IPS-18a (cell line): ENCODE measurements around the gene XRCC5.
"Not testable (repeated sequence)": the region's sequence is repeated elsewhere in the genome, so short reads cannot be mapped to it uniquely, and the experiment has no call there.

ENCODE experiments used
- H3K27ac ChIP-seq: one replicate; pipeline ENCODE4 v1.5.1; 2013; ENCODE audit warnings: low read length
- H3K27me3 ChIP-seq: one replicate; pipeline ENCODE4 v1.6.1; 2013; ENCODE audit warnings: mild to moderate bottlenecking, low read length; ENCODE audit not compliant: control insufficient read depth, insufficient read depth
- H3K36me3 ChIP-seq: one replicate; pipeline ENCODE4 v1.6.1; 2013; ENCODE audit warnings: low read depth, low read length; ENCODE audit not compliant: control insufficient read depth
- H3K4me1 ChIP-seq: one replicate; pipeline ENCODE4 v1.6.1; 2013; ENCODE audit warnings: low read depth, low read length; ENCODE audit not compliant: control insufficient read depth
- H3K4me3 ChIP-seq: one replicate; pipeline ENCODE4 v1.5.1; 2013; ENCODE audit warnings: low read length
- H3K9ac ChIP-seq: one replicate; pipeline ENCODE4 v1.6.1; 2013; ENCODE audit warnings: mild to moderate bottlenecking, low read length, moderate library complexity
- H3K9me3 ChIP-seq: one replicate; pipeline ENCODE4 v1.6.1; 2013; ENCODE audit warnings: low read depth, low read length; ENCODE audit not compliant: control insufficient read depth

XRCC5 gene

DNA sequence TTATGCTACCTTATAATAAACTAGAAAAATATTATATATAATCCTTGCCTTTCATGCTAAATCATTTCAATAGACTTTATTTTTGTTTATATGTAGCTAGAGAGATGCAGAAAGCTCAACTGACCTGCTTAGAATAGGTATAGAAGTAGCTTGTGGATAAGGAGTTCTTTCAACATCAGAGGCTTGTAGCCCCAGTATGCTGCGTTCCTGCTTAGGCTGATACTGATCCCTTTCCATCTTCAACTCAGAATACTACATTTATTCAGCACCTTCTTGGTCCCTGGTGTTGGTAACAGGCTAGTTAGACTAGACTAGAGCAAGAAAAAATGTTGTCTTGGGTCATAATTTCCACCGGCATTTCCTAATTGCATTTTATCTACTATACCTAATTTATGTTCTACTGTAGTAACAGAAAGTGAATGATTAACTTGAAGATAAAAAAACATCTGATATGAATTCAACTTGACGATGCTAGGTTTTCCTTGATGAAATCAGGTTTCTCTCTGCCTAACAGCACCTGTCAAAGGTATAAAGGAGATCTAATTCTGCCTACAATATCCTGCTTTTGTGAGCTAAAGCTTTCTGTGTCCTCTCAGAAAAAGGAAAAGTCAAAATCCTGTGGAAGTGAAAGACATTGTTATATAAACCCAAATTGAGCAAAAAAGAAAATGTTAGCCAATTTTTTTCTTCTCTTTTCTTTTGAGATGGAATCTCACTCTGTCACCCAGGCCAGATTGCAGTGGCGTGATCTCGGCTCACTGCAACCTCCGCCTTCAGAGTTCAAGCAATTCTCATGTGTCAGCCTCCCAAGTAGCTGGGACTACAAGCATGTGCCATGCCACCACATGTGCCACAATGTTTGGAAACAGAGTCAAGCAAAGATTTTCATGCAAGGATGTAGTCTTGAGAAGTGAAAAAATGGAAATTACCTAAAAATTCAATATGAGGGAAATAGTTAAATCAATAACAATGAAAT lies 33.4 kb upstream of the XRCC5 start:
- H3K36me3 ChIP-seq: no peaks in the 10 kb centered on the region
- H3K4me1 ChIP-seq: no peaks in the 10 kb centered on the region
- no peak overlapping the region for H3K9ac ChIP-seq
- H3K27ac ChIP-seq: no peak overlapping the region
- H3K27me3 ChIP-seq: no peaks in the 10 kb centered on the region
- H3K4me3 ChIP-seq: no peak overlapping the region
- H3K9me3 ChIP-seq: no peaks in the 10 kb centered on the region

DNA sequence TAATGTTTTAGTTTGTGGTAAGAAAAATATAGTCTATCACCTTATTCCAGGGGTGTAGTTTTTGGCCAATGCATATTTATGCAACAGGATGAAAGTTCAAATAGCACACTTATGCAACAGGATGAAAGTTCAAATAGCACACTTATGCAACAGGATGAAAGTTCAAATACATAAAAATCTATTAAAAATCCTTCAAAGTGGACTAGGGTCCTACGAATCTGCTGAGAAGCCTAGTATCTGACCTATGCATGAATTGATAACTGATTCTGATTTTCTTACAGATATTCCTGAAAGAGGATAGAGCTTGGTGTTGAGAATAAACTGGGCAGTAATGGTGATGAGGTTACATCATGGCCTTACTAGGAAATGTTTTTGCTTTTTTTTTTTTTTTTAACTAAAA lies 30.4 kb upstream of the XRCC5 start:
- no peaks in the 10 kb centered on the region for H3K36me3 ChIP-seq
- no peak overlapping the region for H3K27ac ChIP-seq
- H3K9ac ChIP-seq: no peak overlapping the region
- no peaks in the 10 kb centered on the region for H3K27me3 ChIP-seq
- peaks cover 15% of the 10 kb centered on the region for H3K4me1 ChIP-seq
- H3K4me3 ChIP-seq: no peak overlapping the region
- no peaks in the 10 kb centered on the region for H3K9me3 ChIP-seq

DNA sequence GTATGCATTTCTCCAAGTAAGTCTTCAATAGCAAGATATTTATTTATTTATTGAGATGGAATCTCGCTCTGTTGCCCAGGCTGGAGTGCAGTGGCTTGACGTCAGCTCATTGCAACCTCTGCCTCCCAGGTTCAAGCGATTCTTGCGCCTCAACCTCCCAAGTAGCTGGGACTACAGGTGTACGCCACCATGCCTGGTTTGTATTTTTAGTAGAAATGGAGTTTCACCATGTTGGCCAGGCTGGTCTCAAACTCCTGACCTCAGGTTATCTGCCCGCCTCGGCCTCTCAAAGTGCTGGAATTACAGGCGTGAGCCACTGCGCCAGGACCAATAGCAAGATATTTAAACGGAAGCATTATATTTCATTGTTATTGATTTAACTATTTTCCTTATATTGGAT lies 29.1 kb upstream of the XRCC5 start:
- H3K27me3 ChIP-seq, H3K4me3 ChIP-seq, H3K9ac ChIP-seq, H3K27ac ChIP-seq, H3K9me3 ChIP-seq, H3K36me3 ChIP-seq: not testable (repeated sequence)
- H3K4me1 ChIP-seq: peaks cover 24% of the 10 kb centered on the region

DNA sequence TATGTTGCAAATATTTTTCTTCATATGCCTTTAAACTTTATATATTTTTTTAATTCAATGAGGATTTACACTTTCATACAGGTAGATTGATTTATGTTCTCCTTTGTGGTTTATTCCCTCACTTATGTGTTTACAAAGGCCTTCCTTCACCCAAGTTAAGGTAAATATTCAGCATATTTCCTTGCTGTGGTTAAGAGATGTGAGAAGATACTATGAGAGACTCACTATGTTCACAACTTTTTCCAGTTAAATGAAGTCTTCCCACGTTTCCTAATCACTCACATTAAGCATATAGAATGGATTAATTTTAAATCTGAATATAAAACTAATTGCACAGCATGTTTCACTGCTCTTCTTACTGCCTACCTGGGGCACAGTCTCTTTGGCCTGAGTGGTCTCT lies 28.1 kb upstream of the XRCC5 start:
- H3K36me3 ChIP-seq: no peaks in the 10 kb centered on the region
- H3K27me3 ChIP-seq: no peaks in the 10 kb centered on the region
- peak overlapping the region; percentile 81 for H3K4me3 ChIP-seq
- H3K27ac ChIP-seq: no peak overlapping the region
- no peaks in the 10 kb centered on the region for H3K9me3 ChIP-seq
- H3K9ac ChIP-seq: peak overlapping the region; percentile 78
- H3K4me1 ChIP-seq: peaks cover 24% of the 10 kb centered on the region

DNA sequence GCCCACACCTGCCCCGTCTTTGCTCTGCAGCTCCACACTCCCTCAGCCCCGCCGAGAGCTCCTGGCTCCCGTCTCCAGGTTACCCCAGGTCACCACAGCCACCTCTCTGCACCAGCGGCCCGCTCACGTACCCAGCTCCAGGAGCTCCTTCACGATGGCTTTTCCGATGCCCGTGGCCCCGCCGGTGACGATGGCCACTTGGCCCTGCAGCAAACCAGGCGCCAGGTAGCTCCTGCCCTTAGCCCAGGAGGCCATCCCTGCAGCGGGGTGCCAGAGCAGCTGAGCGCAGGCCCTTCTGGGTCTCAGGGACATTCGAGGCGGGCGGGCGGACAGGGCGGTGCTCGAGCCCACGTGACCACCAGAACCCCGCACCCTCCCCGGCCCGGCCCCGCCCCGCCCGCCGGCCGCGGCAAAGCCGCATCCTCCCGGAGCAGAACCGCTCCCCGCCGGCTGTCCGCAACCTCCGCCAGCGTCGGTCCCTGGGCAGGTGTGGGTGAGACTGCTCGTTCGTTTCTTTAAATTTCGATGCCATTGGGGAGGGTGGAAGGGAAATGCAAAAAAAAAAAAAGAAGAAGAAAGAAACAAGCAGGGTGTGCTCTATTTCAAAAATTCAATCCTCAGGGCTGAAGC lies 27.5 kb upstream of the XRCC5 start, which contains the start of the genes PECR and TMEM169:
TSS of gene PECR (minus strand) at position 323 of the 630 bp plus-strand sequence. CDS start at position 255, 68 bp downstream.
TSS of gene TMEM169 (plus strand) at position 433 of the 630 bp plus-strand sequence. CDS start 14,045 bp downstream, outside the sequence.
- no peaks in the 10 kb centered on the region for H3K27me3 ChIP-seq
- no peaks in the 10 kb centered on the region for H3K36me3 ChIP-seq
- H3K9ac ChIP-seq: peak within 1 kb of the TSS; percentile 78
- H3K9me3 ChIP-seq: no peaks in the 10 kb centered on the region
- peaks cover 24% of the 10 kb centered on the region for H3K4me1 ChIP-seq
- H3K27ac ChIP-seq: no peak within 1 kb of the TSS
- H3K4me3 ChIP-seq: peak within 1 kb of the TSS; percentile 81

DNA sequence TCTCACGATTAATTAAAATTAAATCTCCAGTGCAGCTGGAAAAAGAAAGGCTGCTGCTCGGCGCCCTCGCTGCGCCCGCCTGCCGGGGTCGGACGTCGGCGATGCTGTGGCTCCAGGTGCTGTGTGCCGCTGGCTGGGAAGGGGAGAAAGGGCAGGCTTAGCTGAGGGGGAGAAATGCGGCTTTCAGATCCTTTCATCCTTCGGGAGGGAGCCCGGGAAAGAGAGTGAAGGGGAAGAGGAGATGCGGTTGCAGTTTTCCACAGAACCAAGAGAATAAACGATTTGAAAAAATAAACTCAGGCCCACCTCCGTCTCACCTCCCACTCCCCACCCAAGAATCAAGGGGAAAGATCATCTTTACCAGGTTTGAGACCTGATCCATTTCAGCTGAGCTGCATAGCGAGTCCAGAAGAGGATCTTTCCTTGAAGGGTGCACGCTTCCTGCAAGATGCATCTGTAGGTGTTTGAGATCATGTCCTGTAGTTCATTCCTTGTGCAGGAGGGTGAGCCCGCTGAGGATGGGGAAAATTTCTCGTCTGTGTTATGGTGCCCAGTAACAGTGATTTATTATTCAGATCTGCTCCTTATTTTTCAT lies 26.9 kb upstream of the XRCC5 start:
- Histone ChIP-seq H3K9me3 (no peaks in the 10 kb centered on the region), H3K4me3 (peak overlapping the region; percentile 81), H3K27me3 (no peaks in the 10 kb centered on the region), H3K27ac (no peak overlapping the region), H3K36me3 (no peaks in the 10 kb centered on the region), H3K9ac (peak overlapping the region; percentile 78), H3K4me1 (peaks cover 24% of the 10 kb centered on the region)

DNA sequence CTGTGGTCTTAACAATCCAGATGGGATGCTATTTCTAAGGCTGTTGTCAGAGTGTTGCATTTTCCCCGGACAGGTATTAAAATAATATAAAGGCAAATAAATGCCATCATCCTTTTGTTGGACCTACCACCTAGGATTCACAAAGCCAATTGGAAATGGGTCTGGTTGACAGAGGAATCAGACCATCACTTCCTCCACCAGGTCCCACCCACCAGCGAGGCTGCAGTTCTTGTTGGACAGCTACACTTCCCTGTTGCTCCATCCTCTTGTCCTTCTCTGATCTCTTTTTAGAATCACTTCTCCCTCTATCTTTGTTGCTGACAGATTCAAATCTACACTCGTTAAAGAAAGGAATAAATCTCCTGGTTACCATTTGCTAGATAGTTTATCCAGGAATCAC lies 26.3 kb upstream of the XRCC5 start:
- Histone ChIP-seq H3K27ac (no peak overlapping the region), H3K4me3 (peak overlapping the region; percentile 81), H3K9ac (no peak overlapping the region)

DNA sequence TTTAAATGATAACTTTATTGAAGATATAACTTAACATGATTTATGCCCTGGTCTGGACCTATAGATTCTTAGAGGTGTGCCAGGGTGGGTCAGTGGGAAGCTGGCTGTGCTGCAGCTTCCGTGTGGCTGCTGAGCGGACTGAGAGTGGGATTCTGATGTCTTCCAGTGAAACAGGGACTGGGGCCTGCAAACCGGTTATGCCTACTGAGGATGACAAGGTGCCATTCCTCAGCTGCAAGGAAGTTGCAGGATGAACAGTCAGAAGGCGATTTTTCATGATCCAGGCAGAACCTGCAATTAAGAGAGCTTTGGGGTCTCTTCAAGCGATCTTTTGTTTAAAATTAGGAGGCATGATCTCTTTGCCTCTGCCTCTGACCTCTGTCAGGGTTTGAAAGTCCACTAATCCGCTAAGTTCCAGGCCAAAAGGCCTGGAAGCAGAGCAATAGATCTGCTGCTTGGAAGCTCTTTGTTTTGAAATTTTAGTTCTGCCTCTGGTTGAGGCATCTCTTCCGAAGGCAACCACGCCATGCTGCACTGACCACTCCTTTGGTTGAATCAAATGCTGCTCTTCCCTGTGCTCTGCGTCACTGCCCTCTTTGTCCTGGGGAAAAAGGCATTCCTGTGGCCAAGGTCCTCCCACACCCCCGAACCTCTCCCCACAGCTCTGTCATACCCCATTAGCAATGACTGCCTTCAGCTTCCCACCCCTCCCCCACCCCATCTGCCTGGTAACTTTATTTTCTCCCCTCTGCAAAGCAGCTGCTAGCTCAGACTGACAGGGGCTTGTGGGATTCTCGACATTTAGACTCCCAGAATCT lies 25.5 kb upstream of the XRCC5 start:
- Histone ChIP-seq H3K4me1 (peaks cover 24% of the 10 kb centered on the region), H3K27ac (peak overlapping the region; percentile 15), H3K4me3 (peak overlapping the region; percentile 15)

More for the DNA sequence above, 26.3 kb upstream of the XRCC5 start:
- no peaks in the 10 kb centered on the region for H3K9me3 ChIP-seq
- no peaks in the 10 kb centered on the region for H3K27me3 ChIP-seq
- H3K36me3 ChIP-seq: no peaks in the 10 kb centered on the region
- H3K4me1 ChIP-seq: peaks cover 24% of the 10 kb centered on the region

DNA sequence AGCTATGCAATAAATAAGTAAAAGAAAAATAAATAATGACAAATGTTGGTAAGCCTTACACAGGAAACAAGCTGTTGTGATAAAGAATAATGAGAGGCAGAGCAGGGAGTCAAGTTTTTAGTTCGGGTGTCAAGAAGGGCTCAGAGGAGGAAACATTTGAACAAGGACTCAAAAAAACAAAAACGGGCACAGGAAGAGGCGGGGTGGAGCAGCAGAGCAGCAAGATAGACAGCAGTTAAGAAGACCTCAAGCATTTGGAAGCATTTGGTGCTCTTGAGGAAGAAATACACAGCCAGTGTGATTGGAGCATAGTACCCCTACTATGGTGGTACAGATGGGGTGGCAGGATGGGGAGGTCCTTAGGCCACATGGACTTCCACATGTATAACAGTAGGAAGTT lies 24.6 kb upstream of the XRCC5 start:
- Histone ChIP-seq H3K9me3 (no peaks in the 10 kb centered on the region), H3K27me3 (no peaks in the 10 kb centered on the region), H3K36me3 (no peaks in the 10 kb centered on the region), H3K9ac (peak overlapping the region; percentile 50), H3K27ac (peak overlapping the region; percentile 16), H3K4me3 (peak overlapping the region; percentile 15), H3K4me1 (peaks cover 24% of the 10 kb centered on the region)

More for the DNA sequence above, 25.5 kb upstream of the XRCC5 start:
- H3K27me3 ChIP-seq: no peaks in the 10 kb centered on the region
- no peaks in the 10 kb centered on the region for H3K36me3 ChIP-seq
- H3K9ac ChIP-seq: peak overlapping the region; percentile 50
- no peaks in the 10 kb centered on the region for H3K9me3 ChIP-seq

DNA sequence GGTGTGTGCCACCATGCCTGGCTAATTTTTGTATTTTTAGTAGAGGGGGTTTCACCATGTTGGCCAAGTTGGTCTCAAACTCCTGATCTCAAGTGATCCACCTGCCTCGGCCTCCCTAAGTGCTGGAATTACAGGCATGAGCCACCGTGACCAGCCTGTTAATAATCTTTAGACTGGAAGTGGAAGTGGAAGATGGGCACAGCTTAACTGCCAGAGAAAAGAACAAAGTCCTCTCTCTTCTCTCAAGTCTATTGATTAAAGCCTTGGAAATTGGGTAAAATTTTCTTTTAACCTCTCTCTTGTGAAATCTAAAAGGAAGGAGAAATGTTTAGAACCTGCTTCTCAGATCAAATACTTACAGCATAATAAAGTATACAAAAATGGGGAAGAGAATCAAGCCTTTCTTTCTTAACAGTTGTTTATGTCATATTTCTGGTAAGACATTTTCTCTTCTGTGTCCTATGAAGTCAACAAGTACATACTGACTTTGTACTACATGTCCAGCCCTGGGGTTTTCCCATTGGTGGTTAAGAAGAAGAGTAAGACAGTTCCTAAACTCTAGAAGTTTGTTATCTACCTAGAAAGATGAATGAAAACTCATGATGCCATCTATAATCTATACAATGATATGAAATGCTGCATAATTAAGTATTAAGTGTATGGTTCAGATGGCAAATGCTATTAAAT lies 22.8 kb upstream of the XRCC5 start:
- H3K27me3 ChIP-seq: no peaks in the 10 kb centered on the region
- no peak overlapping the region for H3K4me3 ChIP-seq
- H3K4me1 ChIP-seq: peaks cover 24% of the 10 kb centered on the region
- no peak overlapping the region for H3K9ac ChIP-seq
- no peaks in the 10 kb centered on the region for H3K36me3 ChIP-seq
- no peak overlapping the region for H3K27ac ChIP-seq
- H3K9me3 ChIP-seq: no peaks in the 10 kb centered on the region
